Right atrium auricular region (tissue), 2 donors: Measurements from ENCODE around the gene GREB1L. TPM values are rescaled to one million over a fixed set of nuclear protein-coding genes. Genes with fewer than 3 reads are reported as not detected.

Experiments
- DNase-seq: peaks from one replicate; pipeline ENCODE4 v3.0.0-alpha.2; 2019; ENCODE audit warnings: low spot score
- H3K27ac ChIP-seq, 2 donors: fragments of 200-600 bp; sonication (generic); 1 replicate in 1 of 2; 2 replicates in 1 of 2; pipeline ENCODE4 v1.5.1; 2016 to 2019
- H3K27me3 ChIP-seq, 2 donors: fragments of 200-600 bp; sonication (generic); one replicate each; pipeline versions ENCODE4 v1.5.1 to v1.6.0; 2017 to 2019
- H3K36me3 ChIP-seq: fragments of 200-600 bp; sonication (generic); one replicate; pipeline ENCODE4 v1.5.1; 2016
- H3K4me1 ChIP-seq, 2 donors: fragments of 200-600 bp; sonication (generic); one replicate each; pipeline versions ENCODE4 v1.5.1 to v1.6.0; 2017 to 2019
- H3K4me3 ChIP-seq, 2 donors: fragments of 200-600 bp; sonication (generic); 1 replicate in 1 of 2; 2 replicates in 1 of 2; pipeline ENCODE4 v1.5.1; 2017 to 2019; ENCODE audit warnings: mild to moderate bottlenecking in 1 of 2, moderate library complexity in 1 of 2
- H3K9me3 ChIP-seq, 2 donors: fragments of 200-600 bp; sonication (generic); one replicate each; pipeline ENCODE4 v1.5.1; 2019
- total RNA-seq, 2 donors: library from RNA; depleted of rRNA; stranded (reverse); fragments of >200 nt; gene quantifications; one replicate each; pipeline ENCODE4 v1.1.0, GENCODE V29; 2016
- TF ChIP-seq, protein P1 (sequence below), 2 donors: fragments of 200-600 bp; sonication (generic); IDR thresholded peaks; one replicate each; pipeline ENCODE4 v1.5.1; 2019; ENCODE audit warnings: antibody characterized with exemption in 2 of 2

GREB1L gene
- total RNA-seq, result 10 to 100 TPM; 17.5 to 19.1 TPM

DNA sequence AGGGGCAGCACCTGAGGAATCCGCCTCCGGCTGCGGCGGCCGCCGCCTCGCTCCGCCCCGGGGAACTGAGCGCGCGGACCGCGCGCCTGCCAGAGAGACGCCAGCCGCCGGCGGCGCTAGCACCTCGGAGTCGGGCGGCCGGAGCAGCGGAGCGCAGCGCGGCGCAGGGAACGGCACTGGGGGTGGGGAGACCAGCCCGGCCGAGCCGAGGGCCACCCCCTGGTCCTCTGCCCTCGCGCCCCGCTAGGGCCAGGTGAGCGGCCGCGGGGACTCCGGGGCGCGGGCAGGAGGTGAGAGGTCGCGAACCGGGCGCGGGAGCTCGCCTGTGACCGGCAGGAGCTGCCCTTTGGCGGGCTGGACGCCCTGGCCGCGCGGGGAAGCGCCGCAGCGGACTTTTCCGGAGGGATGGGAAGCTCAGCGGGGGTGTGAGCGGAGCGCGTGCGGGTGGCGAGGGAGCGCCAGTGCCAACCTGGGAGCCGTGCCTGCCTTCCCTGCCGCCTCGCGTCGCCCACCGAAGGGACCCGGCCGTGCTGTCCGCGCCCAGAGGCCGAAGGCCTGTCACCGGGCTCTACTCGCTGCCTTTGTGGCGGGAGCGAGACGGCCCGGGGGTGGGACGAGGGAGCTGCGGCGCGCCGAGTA lies at the start of gene GREB1L:
TSS of gene GREB1L (plus strand) at position 92 of the 639 bp plus-strand sequence. CDS start 141,287 bp downstream, outside the sequence.
- Histone ChIP-seq H3K4me1 (peaks cover 0 to 25% of the 10 kb centered on the region in 2 donors), H3K27ac (peak within 1 kb of the TSS; percentile 85 to 93), H3K27me3 (no peaks in the 10 kb centered on the region), H3K9me3 (no peaks in the 10 kb centered on the region), H3K36me3 (no peaks in the 10 kb centered on the region), H3K4me3 (peak within 1 kb of the TSS; percentile 57 to 66)
- DNase-seq, result no peak
- TF ChIP-seq, protein P1, sequence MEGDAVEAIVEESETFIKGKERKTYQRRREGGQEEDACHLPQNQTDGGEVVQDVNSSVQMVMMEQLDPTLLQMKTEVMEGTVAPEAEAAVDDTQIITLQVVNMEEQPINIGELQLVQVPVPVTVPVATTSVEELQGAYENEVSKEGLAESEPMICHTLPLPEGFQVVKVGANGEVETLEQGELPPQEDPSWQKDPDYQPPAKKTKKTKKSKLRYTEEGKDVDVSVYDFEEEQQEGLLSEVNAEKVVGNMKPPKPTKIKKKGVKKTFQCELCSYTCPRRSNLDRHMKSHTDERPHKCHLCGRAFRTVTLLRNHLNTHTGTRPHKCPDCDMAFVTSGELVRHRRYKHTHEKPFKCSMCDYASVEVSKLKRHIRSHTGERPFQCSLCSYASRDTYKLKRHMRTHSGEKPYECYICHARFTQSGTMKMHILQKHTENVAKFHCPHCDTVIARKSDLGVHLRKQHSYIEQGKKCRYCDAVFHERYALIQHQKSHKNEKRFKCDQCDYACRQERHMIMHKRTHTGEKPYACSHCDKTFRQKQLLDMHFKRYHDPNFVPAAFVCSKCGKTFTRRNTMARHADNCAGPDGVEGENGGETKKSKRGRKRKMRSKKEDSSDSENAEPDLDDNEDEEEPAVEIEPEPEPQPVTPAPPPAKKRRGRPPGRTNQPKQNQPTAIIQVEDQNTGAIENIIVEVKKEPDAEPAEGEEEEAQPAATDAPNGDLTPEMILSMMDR (IDR thresholded peaks at IDR 0.05), result peak; percentile 14 to 49

DNA sequence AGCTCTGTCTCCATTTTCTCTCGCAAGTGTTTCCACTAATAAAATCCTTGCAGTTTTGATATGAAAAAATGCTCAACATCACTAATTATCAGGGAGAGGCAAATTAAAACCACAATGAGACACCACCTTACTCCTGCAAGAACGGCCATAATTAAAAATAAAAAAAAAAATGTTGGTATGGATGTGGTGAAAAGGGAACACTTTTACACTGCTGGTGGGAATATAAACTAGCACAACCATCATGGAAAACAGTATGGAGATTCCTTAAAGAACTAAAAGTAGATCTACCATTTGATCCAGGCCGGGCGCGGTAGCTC lies 49.8 kb upstream of the GREB1L start:
- TF ChIP-seq, protein P1 (IDR thresholded peaks at IDR 0.05), result peak in 1 of 2 donors; percentile 8
- Histone ChIP-seq H3K9me3 (no peaks in the 10 kb centered on the region), H3K4me1 (no peaks in the 10 kb centered on the region), H3K36me3 (no peaks in the 10 kb centered on the region), H3K27ac (no peak overlapping the region), H3K4me3 (no peak overlapping the region), H3K27me3 (no peaks in the 10 kb centered on the region)
- no peak for DNase-seq

DNA sequence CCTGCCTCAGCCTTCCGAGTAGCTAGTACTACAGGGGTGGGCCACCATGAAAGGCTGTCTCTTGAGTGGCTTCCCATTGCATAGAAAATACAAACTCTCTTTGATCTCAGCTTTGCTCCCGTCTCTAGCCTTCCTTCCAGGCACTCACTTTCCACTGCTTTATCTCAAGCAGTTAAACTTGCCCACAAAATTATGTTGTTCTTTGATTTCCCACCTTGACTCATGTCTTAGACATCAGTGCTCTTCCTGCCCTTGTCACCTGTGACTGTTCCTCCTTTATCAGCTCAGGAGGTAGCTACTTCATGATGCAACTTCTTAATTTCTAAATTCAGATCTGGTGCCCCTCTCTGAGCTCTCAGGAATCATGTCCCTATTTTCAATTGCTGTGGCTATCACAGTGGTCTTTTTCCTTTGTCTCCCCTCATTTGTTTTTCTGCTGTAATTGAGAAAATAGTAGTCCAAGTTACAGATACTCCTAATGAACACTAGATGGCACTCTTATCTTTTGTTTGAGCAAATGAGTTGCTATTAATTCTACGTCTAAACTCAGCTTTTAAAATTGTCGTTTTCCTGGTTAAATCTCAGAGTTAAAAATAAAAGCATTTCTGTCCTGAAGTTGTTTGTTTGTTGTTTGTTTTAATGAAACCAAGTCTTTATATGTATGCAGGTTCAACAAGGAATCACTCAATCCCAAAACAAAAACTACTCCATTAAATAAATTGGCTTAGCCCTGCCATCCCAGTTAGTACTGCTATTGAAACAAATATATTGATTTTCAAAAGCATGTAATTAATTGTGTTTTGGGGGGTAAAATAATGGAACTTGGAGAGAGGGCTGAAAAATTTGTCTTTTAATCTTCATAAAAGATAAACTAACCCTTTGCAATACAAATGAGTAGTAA lies 46.9 kb upstream of the GREB1L start:
- Histone ChIP-seq H3K9me3 (no peaks in the 10 kb centered on the region), H3K4me1 (no peaks in the 10 kb centered on the region), H3K27ac (no peak overlapping the region), H3K36me3 (no peaks in the 10 kb centered on the region), H3K27me3 (no peaks in the 10 kb centered on the region), H3K4me3 (no peak overlapping the region)
- TF ChIP-seq, protein P1 (IDR thresholded peaks at IDR 0.05), result peak; percentile 41 to 79
- DNase-seq, result no peak

DNA sequence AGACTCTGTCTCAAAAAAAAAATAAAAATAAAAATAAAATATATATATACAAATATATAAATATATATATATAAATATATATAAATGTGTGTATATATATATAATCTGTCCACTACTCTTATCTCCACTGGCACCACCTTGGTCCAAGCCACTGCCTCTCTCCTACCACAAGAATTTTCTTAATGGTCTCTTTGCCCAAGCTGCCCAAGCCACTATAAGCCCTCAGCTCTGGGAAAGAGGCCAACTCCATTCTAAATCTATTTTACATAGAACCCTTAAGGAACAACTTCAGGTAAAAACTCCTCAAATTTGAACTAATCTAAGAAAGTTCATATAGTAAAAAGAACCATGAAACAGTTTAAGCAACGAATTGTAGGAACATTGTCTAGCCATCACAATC lies 45.6 kb upstream of the GREB1L start:
- no peak overlapping the region for H3K4me3 ChIP-seq
- no peaks in the 10 kb centered on the region for H3K9me3 ChIP-seq
- H3K36me3 ChIP-seq, result no peaks in the 10 kb centered on the region
- H3K4me1 ChIP-seq, result no peaks in the 10 kb centered on the region
- TF ChIP-seq, protein P1 (IDR thresholded peaks at IDR 0.05), result no peak
- no peak for DNase-seq
- no peaks in the 10 kb centered on the region for H3K27me3 ChIP-seq
- H3K27ac ChIP-seq, result no peak overlapping the region

DNA sequence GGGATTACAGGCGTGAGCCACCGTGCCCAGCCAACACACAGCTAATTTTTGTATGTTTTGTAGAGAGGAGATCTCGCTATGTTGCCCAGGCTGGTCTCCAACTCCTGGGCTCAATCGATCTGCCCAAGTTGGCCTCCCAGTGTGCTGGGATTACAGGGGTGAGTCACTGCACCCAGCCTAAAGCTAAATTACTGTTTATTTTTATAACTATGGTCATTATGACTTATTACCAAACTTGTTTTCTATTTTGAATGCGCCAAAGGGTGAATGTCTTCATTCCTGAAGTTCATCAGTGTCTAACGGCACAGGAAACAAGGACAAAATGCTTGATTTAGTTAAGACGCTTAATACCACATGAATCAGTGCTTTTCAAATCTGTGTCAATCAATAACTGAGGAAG lies 38.9 kb upstream of the GREB1L start:
- Histone ChIP-seq H3K4me1 (no peaks in the 10 kb centered on the region), H3K27ac (no peak overlapping the region), H3K27me3 (no peaks in the 10 kb centered on the region), H3K4me3 (no peak overlapping the region), H3K36me3 (no peaks in the 10 kb centered on the region), H3K9me3 (no peaks in the 10 kb centered on the region)
- no peak for DNase-seq
- TF ChIP-seq, protein P1 (IDR thresholded peaks at IDR 0.05), result no peak
